Measurements from ENCODE around the gene PEPD. TPM values are rescaled to one million over a fixed set of nuclear protein-coding genes. Genes with fewer than 3 reads are reported as not detected.

PEPD gene
- total RNA-seq (2021; ENCODE audit: unreplicated experiment) (40.5 TPM), Bru-seq, nascent RNA (percentile 45 among the genes with signal in this experiment), BruChase-seq, experiment 1, labeled RNA remaining after a 6-hour chase (percentile 49 among the genes with signal in this experiment), BruChase-seq, experiment 2, labeled RNA remaining after a 2-hour chase (percentile 46 among the genes with signal in this experiment)
- polyA plus RNA-seq (2012), result 36.5 and 38.0 TPM in 2 replicates
- long read RNA-seq, transcript PEPD-201 (15 exons, 1,910 nt), result major isoform, 65 of 91 reads
- long read RNA-seq, partial matches to known transcripts, result 7 of 91 reads
- long read RNA-seq, other reads (novel, unspliced or antisense), result 17 of 91 reads

GRCh38 chr19:33521480-33522370 is at the start of gene PEPD:
Gene PEPD, minus strand, starts transcription at chr19:33521791. Its CDS starts 31 bp downstream, at chr19:33521760.
- H3K9me2 ChIP-seq (ENCODE audit: insufficient read depth), result no peaks in the 10 kb centered on the region
- H3K36me3 ChIP-seq (ENCODE audit: control insufficient read depth in 1 of 2, insufficient read depth in 2 of 2, low read length in 2 of 2), result no peaks in the 10 kb centered on the region
- H3K27me3 ChIP-seq (ENCODE audit: insufficient read depth, low read length), result peaks cover under 1% of the 10 kb centered on the region; the same call in 1 of the 2 replicates
- no TSS peak for BruUV-seq (replicated peaks)
- H3K4me2 ChIP-seq (ENCODE audit: low read length), result peak within 1 kb of the TSS; percentile 87
- H3K4me3 ChIP-seq (replicated peaks in 1 of 2; ENCODE audit: low read depth in 1 of 2, low read length in 2 of 2), result peak within 1 kb of the TSS; percentile 66 to 89
- peak; percentile 76 for DNase-seq (ENCODE audit: low read depth, low spot score)
- peak within 1 kb of the TSS; percentile 25; the same call in 1 of the 2 replicates for H3K27ac ChIP-seq (ENCODE audit: low read depth, low read length)
- H4K20me1 ChIP-seq (ENCODE audit: insufficient read depth), result no peaks in the 10 kb centered on the region
- peak within 1 kb of the TSS; percentile 61 for H2AFZ ChIP-seq (ENCODE audit: low read depth, low read length, poor library complexity, severe bottlenecking)
- H3K4me1 ChIP-seq (ENCODE audit: control insufficient read depth in 1 of 2, insufficient read depth in 2 of 2, low read length in 2 of 2), result peaks cover 7 to 18% of the 10 kb centered on the region in 2 experiments; a peak in 3 of 4 replicates
- intact Hi-C loops (cut with micrococcal nuclease), result no loop called here
- peak within 1 kb of the TSS; percentile 77 for H3K9ac ChIP-seq (ENCODE audit: low read length)
- CTCF ChIA-PET, result no interaction called here
- RAD21 ChIA-PET (ENCODE audit: low non-redundant PET in 1 of 2, low total read pairs in 2 of 2, uncharacterized antibody in 2 of 2, unreplicated experiment in 2 of 2), result no interaction called here
- peaks cover 7% of the 10 kb centered on the region; the same call in 1 of the 2 replicates for H3K79me2 ChIP-seq (ENCODE audit: insufficient read depth, low read length)
- POLR2A ChIA-PET, result no interaction called here
- ATAC-seq, result peak; percentile 95
- H3K9me3 ChIP-seq (ENCODE audit: control insufficient read depth in 1 of 2, insufficient read depth in 1 of 2, low read depth in 1 of 2, low read length in 2 of 2), result no peaks in the 10 kb centered on the region
- no peak for TF ChIP-seq EZH2phosphoT487 (IDR thresholded peaks at IDR 0.05; ENCODE audit: borderline replicate concordance)
- no peak for TF ChIP-seq ZBTB33 (IDR thresholded peaks at IDR 0.05; ENCODE audit: extremely low read depth, insufficient replicate concordance, low read length)
- peak; percentile 66; the same call in 1 of the 2 replicates for TF ChIP-seq POLR2AphosphoS5 (IDR thresholded peaks at IDR 0.05; ENCODE audit: low read depth, low read length)
- 0 out of 2 replicates have a peak, but pooled peaks have one; percentile 54 for TF ChIP-seq SIN3A (IDR thresholded peaks at IDR 0.05; ENCODE audit: low read depth)
- no peak for TF ChIP-seq ELF1 (IDR thresholded peaks at IDR 0.05; ENCODE audit: borderline replicate concordance, low read depth)
- TF ChIP-seq, protein P1, sequence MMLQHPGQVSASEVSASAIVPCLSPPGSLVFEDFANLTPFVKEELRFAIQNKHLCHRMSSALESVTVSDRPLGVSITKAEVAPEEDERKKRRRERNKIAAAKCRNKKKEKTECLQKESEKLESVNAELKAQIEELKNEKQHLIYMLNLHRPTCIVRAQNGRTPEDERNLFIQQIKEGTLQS (IDR thresholded peaks at IDR 0.05), result no peak
- TF ChIP-seq ZNF274 (IDR thresholded peaks at IDR 0.05; ENCODE audit: low read depth, low read length), result no peak
- TF ChIP-seq MAX (IDR thresholded peaks at IDR 0.05), result peak; percentile 52; the same call in 1 of the 2 replicates
- no peak for TF ChIP-seq POLR2A (IDR thresholded peaks at IDR 0.05; ENCODE audit: borderline replicate concordance, extremely low read depth, insufficient read depth, insufficient read length)
- TF ChIP-seq CBX3 (IDR thresholded peaks at IDR 0.05; ENCODE audit: low read depth), result no peak
- TF ChIP-seq EGR1 (IDR thresholded peaks at IDR 0.05; ENCODE audit: low read depth), result no peak
- no peak for TF ChIP-seq SRF (IDR thresholded peaks at IDR 0.05; ENCODE audit: low read depth)
- TF ChIP-seq FOSL1 (IDR thresholded peaks at IDR 0.05; ENCODE audit: low read depth), result no peak
- no peak for TF ChIP-seq TCF7L2 (IDR thresholded peaks at IDR 0.05; ENCODE audit: borderline replicate concordance, extremely low read depth, insufficient read depth, insufficient read length)
- no peak for TF ChIP-seq REST (IDR thresholded peaks at IDR 0.05; ENCODE audit: low read depth)
- no peak for TF ChIP-seq CEBPB (IDR thresholded peaks at IDR 0.05; ENCODE audit: low read depth)
- no peak for TF ChIP-seq EZH2 (IDR thresholded peaks at IDR 0.05)
- no peak for TF ChIP-seq JUND (IDR thresholded peaks at IDR 0.05)
- peak; percentile 96 for TF ChIP-seq YY1 (IDR thresholded peaks at IDR 0.05; ENCODE audit: extremely low read depth, insufficient replicate concordance, low read depth, low read length)
- peak; percentile 57 for TF ChIP-seq SP1 (IDR thresholded peaks at IDR 0.05; ENCODE audit: low read depth)

Data from HCT116 (cell line).